Large intestine (tissue), 3 donors: ENCODE data around the gene RAB11A. TPM values are rescaled to one million over a fixed set of nuclear protein-coding genes. Genes with fewer than 3 reads are reported as not detected.

Source experiments
- DNase-seq, 2 donors: peaks; one replicate each; pipeline versions ENCODE4 v3.0.0 to v3.0.0-alpha.2; 2013
- H3K27ac ChIP-seq: one replicate; pipeline ENCODE4 v1.5.1; 2013; ENCODE audit warnings: low read length
- H3K27me3 ChIP-seq: 2 replicates; pipeline ENCODE4 v1.6.1; 2013; ENCODE audit warnings: low read length; ENCODE audit not compliant: control insufficient read depth, insufficient read depth
- H3K36me3 ChIP-seq: 2 replicates; pipeline ENCODE4 v1.6.1; 2013; ENCODE audit warnings: low read length; ENCODE audit not compliant: control insufficient read depth, insufficient read depth
- H3K4me1 ChIP-seq: one replicate; pipeline ENCODE4 v1.6.1; 2013; ENCODE audit warnings: low read length; ENCODE audit not compliant: control insufficient read depth, insufficient read depth
- H3K4me3 ChIP-seq: one replicate; pipeline ENCODE4 v1.5.1; 2013; ENCODE audit warnings: low read length
- H3K9me3 ChIP-seq: one replicate; pipeline ENCODE4 v1.6.1; 2013; ENCODE audit warnings: mild to moderate bottlenecking, low read depth, low read length, moderate library complexity; ENCODE audit not compliant: control insufficient read depth
- WGBS: methylation state at CpG from one replicate; pipeline ENCODE4 v1.1.5; 2013; ENCODE audit warnings: low lambda C conversion rate; ENCODE audit not compliant: insufficient coverage; 5-methylcytosine and 5-hydroxymethylcytosine counted together
- polyA plus RNA-seq: library from polyadenylated mRNA; unstranded; fragments of 120-200 nt; gene quantifications from one replicate; pipeline ENCODE4 v1.2.1, GENCODE V29; 2013

The RAB11A gene
- polyA plus RNA-seq, 1 donor: 256 TPM

GRCh38 chr15:65884511-65884910 lies 15.2 kb downstream of the RAB11A start:
- no peak for DNase-seq
- no peak overlapping the region for H3K27ac ChIP-seq
- no peaks in the 10 kb centered on the region for H3K9me3 ChIP-seq
- peaks cover 54% of the 10 kb centered on the region for H3K36me3 ChIP-seq
- no peaks in the 10 kb centered on the region for H3K27me3 ChIP-seq
- H3K4me1 ChIP-seq: no peaks in the 10 kb centered on the region
- H3K4me3 ChIP-seq: no peak overlapping the region

GRCh38 chr15:65885668-65886218 lies 16.5 kb downstream of the RAB11A start:
- Histone ChIP-seq H3K4me3 (no peak overlapping the region), H3K27ac (no peak overlapping the region), H3K27me3 (no peaks in the 10 kb centered on the region), H3K4me1 (no peaks in the 10 kb centered on the region), H3K9me3 (no peaks in the 10 kb centered on the region), H3K36me3 (peaks cover 47% of the 10 kb centered on the region)
- WGBS: 100% methylated on average over 1 of the region's 4 CpGs
- no peak for DNase-seq

GRCh38 chr15:65887565-65887964 lies 18.3 kb downstream of the RAB11A start:
- Histone ChIP-seq H3K36me3 (peaks cover 38% of the 10 kb centered on the region), H3K27ac (no peak overlapping the region), H3K4me3 (no peak overlapping the region), H3K27me3 (no peaks in the 10 kb centered on the region), H3K9me3 (no peaks in the 10 kb centered on the region), H3K4me1 (no peaks in the 10 kb centered on the region)
- 80% methylated on average over 1 of the region's 3 CpGs for WGBS
- DNase-seq: no peak

GRCh38 chr15:65888981-65889380 lies 19.7 kb downstream of the RAB11A start:
- Histone ChIP-seq H3K36me3 (peaks cover 42% of the 10 kb centered on the region), H3K4me1 (no peaks in the 10 kb centered on the region), H3K27me3 (no peaks in the 10 kb centered on the region), H3K9me3 (no peaks in the 10 kb centered on the region), H3K4me3 (no peak overlapping the region), H3K27ac (no peak overlapping the region)
- no peak for DNase-seq
- 85% methylated on average over 2 of the region's 3 CpGs for WGBS

- no peak overlapping the region for H3K4me3 ChIP-seq
- no peak overlapping the region for H3K27ac ChIP-seq
- DNase-seq: no peak
- no peaks in the 10 kb centered on the region for H3K9me3 ChIP-seq
- H3K4me1 ChIP-seq: no peaks in the 10 kb centered on the region
- peaks cover 43% of the 10 kb centered on the region for H3K36me3 ChIP-seq
- no peaks in the 10 kb centered on the region for H3K27me3 ChIP-seq
- WGBS: 83% methylated on average over 1 of the region's 5 CpGs
Measured at GRCh38 chr15:65893060-65893459, 23.8 kb downstream of the RAB11A start.

- WGBS: no CpG with 5 or more reads among the region's 2 CpGs
Measured at GRCh38 chr15:65896236-65896635, 26.9 kb downstream of the RAB11A start.

GRCh38 chr15:65900488-65900887 lies 31.2 kb downstream of the RAB11A start:
- no peak overlapping the region for H3K27ac ChIP-seq

More at GRCh38 chr15:65896236-65896635, 26.9 kb downstream of the RAB11A start:
- Histone ChIP-seq H3K9me3 (no peaks in the 10 kb centered on the region), H3K4me1 (no peaks in the 10 kb centered on the region), H3K4me3 (no peak overlapping the region), H3K36me3 (peaks cover 54% of the 10 kb centered on the region), H3K27ac (no peak overlapping the region), H3K27me3 (no peaks in the 10 kb centered on the region)
- DNase-seq: no peak

GRCh38 chr15:65901336-65901735 lies 32.0 kb downstream of the RAB11A start:
- Histone ChIP-seq H3K4me1 (peaks cover 18% of the 10 kb centered on the region), H3K36me3 (peaks cover 51% of the 10 kb centered on the region), H3K27me3 (no peaks in the 10 kb centered on the region), H3K4me3 (no peak overlapping the region), H3K9me3 (no peaks in the 10 kb centered on the region), H3K27ac (no peak overlapping the region)
- WGBS: 45% methylated on average over 2 of the region's 2 CpGs
- DNase-seq: no peak

More at GRCh38 chr15:65900488-65900887, 31.2 kb downstream of the RAB11A start:
- peaks cover 14% of the 10 kb centered on the region for H3K4me1 ChIP-seq
- no peak for DNase-seq
- no CpG with 5 or more reads among the region's 3 CpGs for WGBS
- no peak overlapping the region for H3K4me3 ChIP-seq
- peaks cover 59% of the 10 kb centered on the region for H3K36me3 ChIP-seq
- no peaks in the 10 kb centered on the region for H3K9me3 ChIP-seq
- H3K27me3 ChIP-seq: no peaks in the 10 kb centered on the region

GRCh38 chr15:65901836-65902235 lies 32.5 kb downstream of the RAB11A start:
- 85% methylated on average over 3 of the region's 3 CpGs for WGBS
- Histone ChIP-seq H3K27ac (peak overlapping the region; percentile 13), H3K36me3 (peaks cover 47% of the 10 kb centered on the region)

GRCh38 chr15:65902373-65902772 lies 33.1 kb downstream of the RAB11A start:
- Histone ChIP-seq H3K4me1 (peaks cover 27% of the 10 kb centered on the region), H3K9me3 (no peaks in the 10 kb centered on the region), H3K27ac (peak overlapping the region; percentile 25), H3K27me3 (no peaks in the 10 kb centered on the region), H3K4me3 (no peak overlapping the region), H3K36me3 (peaks cover 46% of the 10 kb centered on the region)
- no CpG with 5 or more reads among the region's 1 CpG for WGBS
- DNase-seq: peak; percentile 68 to 80

More at GRCh38 chr15:65901836-65902235, 32.5 kb downstream of the RAB11A start:
- Histone ChIP-seq H3K4me1 (peaks cover 23% of the 10 kb centered on the region), H3K9me3 (no peaks in the 10 kb centered on the region), H3K4me3 (no peak overlapping the region), H3K27me3 (no peaks in the 10 kb centered on the region)
- DNase-seq: no peak
